ENCODE data around the gene ZNF12. TPM values are rescaled to one million over a fixed set of nuclear protein-coding genes. Genes with fewer than 3 reads are reported as not detected.

The ZNF12 gene
- polyA plus RNA-seq, 1 experiment, result 20.4 TPM

GRCh38 chr7:6705959-6706665 lies 635 bp downstream of the ZNF12 start:
- no peak for TF ChIP-seq CTCF (IDR thresholded peaks at IDR 0.05; ENCODE audit: low read depth, low read length)
- Histone ChIP-seq H3K9me3 (ENCODE audit: control insufficient read depth, insufficient read depth, low read length) (peaks cover 42% of the 10 kb centered on the region), H3K4me3 (ENCODE audit: low read depth, low read length) (peak overlapping the region; percentile 90), H3K27me3 (ENCODE audit: control insufficient read depth, insufficient read depth, low read length) (no peaks in the 10 kb centered on the region), H3K27ac (ENCODE audit: low read depth, low read length) (peak overlapping the region; percentile 68)
- no peak for DNase-seq (ENCODE audit: low read depth, low spot score)
- ChIA-PET POLR2A (no interaction called here), CTCF (no interaction called here)

- no peak overlapping the region for H3K4me3 ChIP-seq (ENCODE audit: low read depth, low read length)
- ChIA-PET CTCF (interaction anchor here (0.7 kb wide), 1 partner anchor 24 kb away, joined by 3 read pairs; no protein-coding TSS in a partner anchor), POLR2A (no interaction called here)
- H3K9me3 ChIP-seq (ENCODE audit: control insufficient read depth, insufficient read depth, low read length), result peaks cover 78% of the 10 kb centered on the region
- H3K27me3 ChIP-seq (ENCODE audit: control insufficient read depth, insufficient read depth, low read length), result no peaks in the 10 kb centered on the region
- H3K27ac ChIP-seq (ENCODE audit: low read depth, low read length), result no peak overlapping the region
- DNase-seq (ENCODE audit: low read depth, low spot score), result no peak
- TF ChIP-seq CTCF (IDR thresholded peaks at IDR 0.05; ENCODE audit: low read depth, low read length), result no peak
These were observed 4.9 kb downstream of the ZNF12 start for GRCh38 chr7:6701860-6702259.

DNA sequence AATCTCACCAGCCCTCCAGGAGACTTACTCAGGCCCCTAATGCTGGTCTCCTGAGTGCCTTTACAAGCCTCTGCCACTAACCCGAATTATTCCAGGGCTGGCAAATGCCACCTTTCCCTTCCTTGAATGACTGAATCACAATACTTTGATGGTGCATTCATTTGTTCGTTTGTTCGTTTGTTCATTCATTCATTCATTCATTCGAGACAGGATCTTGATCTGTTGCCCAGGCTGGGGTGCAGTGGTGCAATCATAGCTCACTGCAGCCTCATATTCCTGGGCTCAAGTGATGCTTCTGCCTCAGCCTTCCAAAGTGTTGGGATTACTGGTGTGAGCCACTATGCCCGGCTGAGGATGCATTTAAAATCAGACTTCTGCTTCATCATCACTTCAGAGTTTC lies 6.0 kb downstream of the ZNF12 start:
- no peak for DNase-seq (ENCODE audit: low read depth, low spot score)
- H3K9me3 ChIP-seq (ENCODE audit: control insufficient read depth, insufficient read depth, low read length), result peaks cover 81% of the 10 kb centered on the region
- H3K27me3 ChIP-seq (ENCODE audit: control insufficient read depth, insufficient read depth, low read length), result no peaks in the 10 kb centered on the region
- ChIA-PET POLR2A (no interaction called here), CTCF (no interaction called here)
- no peak overlapping the region for H3K4me3 ChIP-seq (ENCODE audit: low read depth, low read length)
- TF ChIP-seq CTCF (IDR thresholded peaks at IDR 0.05; ENCODE audit: low read depth, low read length), result no peak
- no peak overlapping the region for H3K27ac ChIP-seq (ENCODE audit: low read depth, low read length)

GRCh38 chr7:6691609-6692106 lies 15.1 kb downstream of the ZNF12 start:
- no peak for DNase-seq (ENCODE audit: low read depth, low spot score)
- CTCF ChIA-PET, result no interaction called here
- H3K27ac ChIP-seq (ENCODE audit: low read depth, low read length), result no peak overlapping the region
- no peak for TF ChIP-seq CTCF (IDR thresholded peaks at IDR 0.05; ENCODE audit: low read depth, low read length)
- peaks cover 55% of the 10 kb centered on the region for H3K9me3 ChIP-seq (ENCODE audit: control insufficient read depth, insufficient read depth, low read length)
- H3K27me3 ChIP-seq (ENCODE audit: control insufficient read depth, insufficient read depth, low read length), result no peaks in the 10 kb centered on the region
- POLR2A ChIA-PET, result no interaction called here
- no peak overlapping the region for H3K4me3 ChIP-seq (ENCODE audit: low read depth, low read length)

- ChIA-PET CTCF (no interaction called here), POLR2A (no interaction called here)
- no peak overlapping the region for H3K4me3 ChIP-seq (ENCODE audit: low read depth, low read length)
- no peak overlapping the region for H3K27ac ChIP-seq (ENCODE audit: low read depth, low read length)
- H3K9me3 ChIP-seq (ENCODE audit: control insufficient read depth, insufficient read depth, low read length), result peaks cover 56% of the 10 kb centered on the region
- no peak for TF ChIP-seq CTCF (IDR thresholded peaks at IDR 0.05; ENCODE audit: low read depth, low read length)
- H3K27me3 ChIP-seq (ENCODE audit: control insufficient read depth, insufficient read depth, low read length), result no peaks in the 10 kb centered on the region
- DNase-seq (ENCODE audit: low read depth, low spot score), result no peak
These were observed 15.6 kb downstream of the ZNF12 start for GRCh38 chr7:6691103-6691502.
